ENCODE data around the gene GPHA2.

Gene GPHA2

DNA sequence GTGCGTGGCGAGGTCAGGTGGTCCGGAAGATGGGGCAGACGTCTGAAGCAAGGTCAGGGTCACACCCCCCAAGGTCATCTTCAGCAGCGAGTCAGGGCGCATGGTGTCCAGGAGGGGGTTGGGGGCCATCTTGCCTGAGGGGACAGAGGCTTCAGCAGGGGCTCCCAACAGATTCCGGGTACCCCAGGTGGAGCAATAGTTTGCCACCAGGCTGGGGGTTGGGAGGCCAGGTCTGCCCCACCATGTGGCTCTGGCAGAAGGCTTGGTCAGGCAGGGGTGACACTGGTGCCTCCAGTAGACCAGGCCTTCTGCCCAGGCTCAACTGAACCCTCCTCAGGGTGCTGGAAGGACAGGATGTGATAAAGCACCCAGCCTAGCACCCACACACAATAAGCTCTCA lies 24.6 kb downstream of the GPHA2 start:
- Histone ChIP-seq H3K36me3 (ENCODE audit: control insufficient read depth, insufficient read depth, low read length) (peaks cover 9% of the 10 kb centered on the region), H3K27ac (ENCODE audit: insufficient read depth, low read depth, low read length, poor library complexity, severe bottlenecking) (no peak overlapping the region), H3K27me3 (ENCODE audit: control insufficient read depth, insufficient read depth, low read length, poor library complexity, severe bottlenecking) (no peaks in the 10 kb centered on the region), H3K4me3 (ENCODE audit: insufficient read depth, low read depth, low read length) (no peak overlapping the region), H3K4me1 (ENCODE audit: control insufficient read depth, insufficient read depth, low read length) (peaks cover 10% of the 10 kb centered on the region), H3K9me3 (ENCODE audit: control insufficient read depth, low read length) (no peaks in the 10 kb centered on the region)
- 90 to 94% methylated on average over 7 of the region's 7 CpGs for WGBS, 2 experiments

DNA sequence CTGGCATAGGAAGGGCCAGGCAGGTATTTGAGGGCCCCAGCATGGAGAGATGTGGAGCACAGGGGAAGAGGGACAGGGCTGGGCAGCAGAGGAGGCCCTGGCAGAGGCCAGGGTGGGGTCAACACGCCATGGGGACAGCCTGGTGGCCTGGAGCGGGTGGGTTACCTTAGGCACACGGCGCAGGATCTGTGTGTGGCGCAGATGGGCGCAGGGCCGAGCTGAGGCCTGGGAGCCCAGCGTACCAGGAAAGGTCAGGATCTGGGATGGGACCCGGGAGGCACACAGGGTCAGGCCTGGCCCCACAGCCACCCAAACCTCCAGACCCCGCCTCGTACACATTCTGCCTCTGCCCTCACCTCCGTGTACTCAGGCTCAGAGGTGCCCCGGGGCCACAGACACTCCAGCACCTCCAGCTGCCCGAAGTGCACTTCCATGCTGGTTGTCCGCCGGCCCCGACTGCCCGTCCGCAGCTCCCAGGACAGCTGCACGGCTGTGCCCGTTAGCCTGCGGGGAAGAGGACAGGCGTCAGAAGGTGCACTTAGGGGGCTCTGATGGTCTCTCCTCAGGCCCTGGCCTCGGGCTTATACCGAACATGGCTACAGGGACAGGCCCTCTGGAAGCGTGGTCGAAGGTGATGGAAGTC lies 25.1 kb downstream of the GPHA2 start:
- WGBS, 2 experiments: 95 to 96% methylated on average over 27 of the region's 27 CpGs
- H3K27ac ChIP-seq (ENCODE audit: insufficient read depth, low read depth, low read length, poor library complexity, severe bottlenecking): no peak overlapping the region
- H3K4me3 ChIP-seq (ENCODE audit: insufficient read depth, low read depth, low read length): no peak overlapping the region
- H3K36me3 ChIP-seq (ENCODE audit: control insufficient read depth, insufficient read depth, low read length): peaks cover 9% of the 10 kb centered on the region
- H3K9me3 ChIP-seq (ENCODE audit: control insufficient read depth, low read length): no peaks in the 10 kb centered on the region
- H3K4me1 ChIP-seq (ENCODE audit: control insufficient read depth, insufficient read depth, low read length): peaks cover 4% of the 10 kb centered on the region
- no peaks in the 10 kb centered on the region for H3K27me3 ChIP-seq (ENCODE audit: control insufficient read depth, insufficient read depth, low read length, poor library complexity, severe bottlenecking)

DNA sequence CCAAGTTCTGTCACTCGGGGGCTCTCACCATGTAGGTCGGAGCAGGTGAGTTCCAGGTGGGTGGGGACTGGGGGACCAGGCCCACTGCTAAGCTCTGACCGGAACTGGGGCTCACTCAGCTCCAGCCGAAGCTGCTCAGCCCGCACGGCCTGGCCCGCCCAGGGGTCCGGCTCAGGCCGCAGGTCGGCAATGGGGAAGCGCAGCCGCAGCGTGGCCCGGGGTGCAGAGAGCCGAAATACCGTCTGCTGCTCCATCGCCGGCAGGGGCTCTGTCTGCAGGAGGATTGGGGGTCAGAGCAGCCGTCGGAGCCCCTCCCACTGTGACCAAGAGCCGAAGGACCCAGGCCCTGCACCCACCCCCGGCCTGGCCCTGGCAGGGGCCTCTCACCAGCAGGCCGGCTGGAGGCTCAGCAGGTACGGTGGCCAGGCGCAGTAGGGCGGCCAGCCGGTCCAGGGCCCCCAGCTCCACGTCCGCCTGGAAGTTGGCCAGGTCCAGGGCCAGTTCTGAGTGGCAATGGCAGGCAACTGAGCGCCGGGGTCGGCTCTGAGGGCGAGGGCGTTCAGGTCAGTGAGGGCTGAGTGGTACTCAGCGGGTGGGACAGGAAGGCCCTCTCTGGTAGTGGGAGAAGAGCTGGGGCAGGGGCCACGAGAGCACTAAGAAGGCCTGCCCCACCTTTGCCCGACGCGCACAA lies 25.9 kb downstream of the GPHA2 start:
- H3K36me3 ChIP-seq (ENCODE audit: control insufficient read depth, insufficient read depth, low read length): peaks cover 9% of the 10 kb centered on the region

DNA sequence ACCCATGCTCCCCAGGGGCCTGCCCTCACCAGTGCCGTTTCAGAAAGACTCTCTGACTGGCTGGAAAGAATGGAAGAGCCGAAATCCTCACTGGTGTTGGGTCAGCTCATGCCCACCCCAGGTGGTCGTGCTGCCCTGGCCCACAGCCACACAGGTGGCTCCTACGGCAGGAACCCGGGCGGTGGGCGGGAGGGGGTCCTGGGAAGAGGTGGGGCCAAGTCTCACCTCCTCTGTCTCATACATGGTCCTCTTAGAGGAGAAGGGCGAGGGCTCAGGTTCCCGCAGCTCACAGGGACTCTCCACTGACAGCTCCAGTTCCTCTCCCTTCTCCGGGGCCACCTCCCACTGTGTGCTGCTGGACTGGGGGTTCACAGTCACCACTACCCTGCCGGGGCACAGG lies 26.9 kb downstream of the GPHA2 start:
- H3K27ac ChIP-seq (ENCODE audit: insufficient read depth, low read depth, low read length, poor library complexity, severe bottlenecking): no peak overlapping the region
- H3K9me3 ChIP-seq (ENCODE audit: control insufficient read depth, low read length): no peaks in the 10 kb centered on the region
- WGBS, 2 experiments: 94% methylated on average over 11 of the region's 11 CpGs
- no peaks in the 10 kb centered on the region for H3K27me3 ChIP-seq (ENCODE audit: control insufficient read depth, insufficient read depth, low read length, poor library complexity, severe bottlenecking)
- peaks cover 9% of the 10 kb centered on the region for H3K36me3 ChIP-seq (ENCODE audit: control insufficient read depth, insufficient read depth, low read length)
- no peak overlapping the region for H3K4me3 ChIP-seq (ENCODE audit: insufficient read depth, low read depth, low read length)
- no peaks in the 10 kb centered on the region for H3K4me1 ChIP-seq (ENCODE audit: control insufficient read depth, insufficient read depth, low read length)

More for the DNA sequence above, 25.9 kb downstream of the GPHA2 start:
- H3K27ac ChIP-seq (ENCODE audit: insufficient read depth, low read depth, low read length, poor library complexity, severe bottlenecking): no peak overlapping the region
- H3K4me1 ChIP-seq (ENCODE audit: control insufficient read depth, insufficient read depth, low read length): no peaks in the 10 kb centered on the region
- H3K27me3 ChIP-seq (ENCODE audit: control insufficient read depth, insufficient read depth, low read length, poor library complexity, severe bottlenecking): no peaks in the 10 kb centered on the region
- no peak overlapping the region for H3K4me3 ChIP-seq (ENCODE audit: insufficient read depth, low read depth, low read length)
- 93 to 94% methylated on average over 39 of the region's 39 CpGs for WGBS, 2 experiments
- no peaks in the 10 kb centered on the region for H3K9me3 ChIP-seq (ENCODE audit: control insufficient read depth, low read length)

DNA sequence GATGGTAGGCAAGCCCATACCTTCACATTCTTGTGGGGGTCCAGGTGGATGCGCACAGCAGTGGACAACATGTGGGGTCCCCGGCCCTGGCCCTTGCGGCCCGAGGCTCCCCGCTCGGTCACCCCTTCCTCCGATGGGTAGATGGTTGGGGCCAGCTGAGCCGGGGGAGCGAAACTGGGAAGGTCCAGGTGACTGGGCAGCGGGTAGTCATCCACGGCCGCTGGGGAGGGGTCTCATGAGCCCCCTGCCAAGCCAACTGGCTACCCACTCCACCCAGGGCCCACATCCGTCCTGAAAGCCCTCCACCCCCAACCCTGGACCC lies 29.4 kb downstream of the GPHA2 start:
- WGBS, 2 experiments: 94 to 96% methylated on average over 13 of the region's 13 CpGs
- H3K27me3 ChIP-seq (ENCODE audit: control insufficient read depth, insufficient read depth, low read length, poor library complexity, severe bottlenecking): no peaks in the 10 kb centered on the region

DNA sequence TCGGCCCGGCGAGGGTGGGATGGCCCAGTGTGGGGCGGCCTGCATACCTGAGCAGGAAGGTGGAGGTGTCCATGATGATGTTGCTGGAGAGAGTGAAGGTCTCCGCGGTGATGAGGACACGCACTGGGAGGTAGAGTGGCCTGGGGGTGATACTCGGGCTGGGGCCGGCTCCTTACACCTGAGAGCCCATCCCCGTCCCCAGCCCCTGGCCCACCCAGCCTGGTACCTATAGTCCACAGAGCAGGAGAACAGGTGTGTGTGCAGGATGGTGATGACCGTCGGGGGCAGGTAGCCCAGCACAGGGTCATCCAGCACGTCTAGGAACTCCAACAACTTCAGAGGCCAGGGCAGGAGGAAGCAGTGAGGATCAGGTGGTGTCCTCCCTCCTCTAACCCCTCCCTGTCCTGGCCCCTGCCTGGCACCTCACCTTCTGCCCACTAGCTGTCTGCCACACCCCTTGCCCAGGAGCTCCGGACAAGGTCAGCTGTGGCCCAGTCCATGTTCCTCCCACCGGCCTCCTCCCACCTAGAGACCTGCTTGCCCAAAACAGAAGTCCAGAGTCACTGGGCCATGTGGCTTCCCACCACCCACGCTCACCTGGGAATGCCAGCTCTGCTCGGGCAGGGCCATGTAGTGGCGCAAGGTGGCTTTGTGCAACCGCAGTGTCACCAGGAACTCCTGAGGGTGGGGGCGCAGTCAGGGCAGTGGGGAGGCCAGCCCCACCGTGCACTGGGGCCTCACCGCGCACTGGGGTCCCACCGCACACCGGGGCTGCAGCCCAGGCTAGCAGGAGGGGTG lies 30.0 kb downstream of the GPHA2 start:
- no peaks in the 10 kb centered on the region for H3K4me1 ChIP-seq (ENCODE audit: control insufficient read depth, insufficient read depth, low read length)
- no peak overlapping the region for H3K27ac ChIP-seq (ENCODE audit: insufficient read depth, low read depth, low read length, poor library complexity, severe bottlenecking)
- no peaks in the 10 kb centered on the region for H3K9me3 ChIP-seq (ENCODE audit: control insufficient read depth, low read length)
- H3K27me3 ChIP-seq (ENCODE audit: control insufficient read depth, insufficient read depth, low read length, poor library complexity, severe bottlenecking): no peaks in the 10 kb centered on the region
- H3K4me3 ChIP-seq (ENCODE audit: insufficient read depth, low read depth, low read length): no peak overlapping the region
- WGBS, 2 experiments: 96 to 97% methylated on average over 25 of the region's 25 CpGs
- peaks cover 9% of the 10 kb centered on the region for H3K36me3 ChIP-seq (ENCODE audit: control insufficient read depth, insufficient read depth, low read length)

More for the DNA sequence above, 29.4 kb downstream of the GPHA2 start:
- no peaks in the 10 kb centered on the region for H3K4me1 ChIP-seq (ENCODE audit: control insufficient read depth, insufficient read depth, low read length)
- H3K4me3 ChIP-seq (ENCODE audit: insufficient read depth, low read depth, low read length): no peak overlapping the region
- H3K27ac ChIP-seq (ENCODE audit: insufficient read depth, low read depth, low read length, poor library complexity, severe bottlenecking): no peak overlapping the region
- peaks cover 9% of the 10 kb centered on the region for H3K36me3 ChIP-seq (ENCODE audit: control insufficient read depth, insufficient read depth, low read length)
- H3K9me3 ChIP-seq (ENCODE audit: control insufficient read depth, low read length): no peaks in the 10 kb centered on the region

DNA sequence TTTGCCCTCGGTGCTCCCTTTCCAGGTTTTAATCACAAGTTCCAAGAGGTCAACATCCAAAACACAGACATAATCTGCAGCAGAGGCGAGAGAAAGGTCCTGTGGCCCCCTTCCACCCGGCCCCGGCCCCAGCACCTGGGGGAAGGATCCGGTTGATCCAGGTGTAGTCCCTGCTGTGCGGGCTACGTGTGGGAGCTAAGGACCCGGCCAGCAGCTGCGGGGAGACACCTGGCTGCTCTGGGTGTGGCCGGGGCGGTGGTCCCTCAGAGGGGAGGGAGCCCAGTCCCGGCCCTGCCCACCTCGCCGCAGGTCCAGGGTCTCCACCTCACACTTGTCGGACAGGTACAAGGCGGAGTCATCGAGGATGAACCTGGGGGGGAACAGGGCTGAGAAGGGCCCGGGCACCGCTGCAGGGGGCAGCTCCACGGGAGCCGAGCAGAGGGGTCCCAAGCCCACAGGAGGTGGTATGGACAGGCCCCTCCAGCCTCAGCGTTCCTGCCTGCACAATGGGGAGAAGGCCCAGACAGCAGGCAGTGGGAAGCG lies 32.3 kb downstream of the GPHA2 start:
- 96% methylated on average over 23 of the region's 23 CpGs for WGBS, 2 experiments
- H3K4me1 ChIP-seq (ENCODE audit: control insufficient read depth, insufficient read depth, low read length): no peaks in the 10 kb centered on the region
- no peak overlapping the region for H3K27ac ChIP-seq (ENCODE audit: insufficient read depth, low read depth, low read length, poor library complexity, severe bottlenecking)
- no peaks in the 10 kb centered on the region for H3K9me3 ChIP-seq (ENCODE audit: control insufficient read depth, low read length)
- H3K36me3 ChIP-seq (ENCODE audit: control insufficient read depth, insufficient read depth, low read length): peaks cover 3% of the 10 kb centered on the region
- H3K27me3 ChIP-seq (ENCODE audit: control insufficient read depth, insufficient read depth, low read length, poor library complexity, severe bottlenecking): no peaks in the 10 kb centered on the region
- no peak overlapping the region for H3K4me3 ChIP-seq (ENCODE audit: insufficient read depth, low read depth, low read length)

DNA sequence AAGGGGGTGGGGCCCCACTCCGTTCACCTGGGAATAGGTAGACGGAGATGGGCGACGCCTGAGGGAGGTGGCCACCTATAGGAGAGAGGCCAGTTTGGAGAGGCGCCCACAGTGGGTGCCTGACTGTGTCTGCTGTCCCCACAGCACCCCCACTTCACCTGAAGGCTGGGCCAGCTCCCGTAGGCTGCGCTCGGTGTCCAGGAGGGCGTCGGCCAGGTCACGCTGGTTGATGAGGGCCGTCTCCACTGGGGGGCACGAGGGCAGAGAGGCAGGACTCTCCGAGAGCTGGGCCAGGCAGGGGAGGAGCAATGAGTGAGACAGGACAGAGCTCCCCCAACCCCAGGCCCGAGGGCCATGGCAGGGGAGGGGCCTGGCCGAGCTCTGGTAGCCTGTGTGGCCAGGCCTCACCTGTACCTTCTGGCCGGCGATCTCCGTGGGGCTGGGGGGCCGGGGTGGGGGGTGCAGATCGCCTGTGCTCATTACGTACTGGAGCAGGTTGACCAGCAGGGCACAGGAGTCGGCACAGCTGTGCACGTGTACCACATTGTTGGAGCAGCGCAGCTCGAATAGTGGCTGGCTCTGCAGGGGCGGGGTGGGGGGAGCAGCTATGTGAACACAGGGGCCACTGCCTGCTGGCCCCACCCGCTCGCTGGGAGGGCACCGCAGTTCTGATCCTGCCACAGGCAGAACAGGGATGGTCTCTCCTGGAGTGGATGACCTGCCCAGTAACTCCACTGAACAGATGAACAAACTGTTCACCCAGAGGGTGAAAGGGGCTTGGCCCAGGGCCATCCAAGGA lies 33.4 kb downstream of the GPHA2 start:
- WGBS, 2 experiments: 93 to 94% methylated on average over 30 of the region's 30 CpGs
- H3K27ac ChIP-seq (ENCODE audit: insufficient read depth, low read depth, low read length, poor library complexity, severe bottlenecking): no peak overlapping the region
- no peaks in the 10 kb centered on the region for H3K9me3 ChIP-seq (ENCODE audit: control insufficient read depth, low read length)
- no peak overlapping the region for H3K4me3 ChIP-seq (ENCODE audit: insufficient read depth, low read depth, low read length)
- H3K36me3 ChIP-seq (ENCODE audit: control insufficient read depth, insufficient read depth, low read length): peaks cover 3% of the 10 kb centered on the region
- H3K27me3 ChIP-seq (ENCODE audit: control insufficient read depth, insufficient read depth, low read length, poor library complexity, severe bottlenecking): no peaks in the 10 kb centered on the region
- H3K4me1 ChIP-seq (ENCODE audit: control insufficient read depth, insufficient read depth, low read length): no peaks in the 10 kb centered on the region

DNA sequence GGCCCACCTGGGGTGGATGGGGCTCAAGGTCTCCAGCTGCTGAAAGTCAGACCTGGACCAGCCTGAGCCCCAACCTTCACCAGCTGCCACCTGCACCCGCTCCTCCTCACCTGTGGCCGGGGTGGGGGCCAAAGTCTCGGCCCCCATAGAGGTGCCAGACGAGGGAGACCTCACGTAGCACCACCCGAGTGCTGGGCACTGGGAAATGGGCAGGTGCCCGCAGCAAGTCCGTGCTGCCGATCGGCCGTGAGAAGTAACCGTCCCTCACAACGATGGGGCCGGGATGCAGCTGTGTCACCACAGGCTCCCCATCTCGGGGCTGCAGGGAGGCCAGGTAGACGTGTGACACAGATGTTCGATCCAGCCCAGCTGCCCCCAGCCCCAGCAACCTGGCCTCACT lies 34.9 kb downstream of the GPHA2 start:
- Histone ChIP-seq H3K27me3 (ENCODE audit: control insufficient read depth, insufficient read depth, low read length, poor library complexity, severe bottlenecking) (no peaks in the 10 kb centered on the region), H3K4me1 (ENCODE audit: control insufficient read depth, insufficient read depth, low read length) (no peaks in the 10 kb centered on the region), H3K36me3 (ENCODE audit: control insufficient read depth, insufficient read depth, low read length) (no peaks in the 10 kb centered on the region), H3K9me3 (ENCODE audit: control insufficient read depth, low read length) (no peaks in the 10 kb centered on the region), H3K27ac (ENCODE audit: insufficient read depth, low read depth, low read length, poor library complexity, severe bottlenecking) (no peak overlapping the region), H3K4me3 (ENCODE audit: insufficient read depth, low read depth, low read length) (no peak overlapping the region)
- WGBS, 2 experiments: 95% methylated on average over 17 of the region's 17 CpGs

Measured in ectodermal cell (in vitro differentiated cells).